Activated naive CD4-positive, alpha-beta T cell treated with anti-CD3 and anti-CD28 coated beads for 36 hours (primary cell): ENCODE results near the gene ZNF562. TPM values are rescaled to one million over a fixed set of nuclear protein-coding genes. Genes with fewer than 3 reads are reported as not detected.

ENCODE experiments used
- CTCF ChIA-PET: fragments of 350-600 bp; sonication (Branson Sonifier 250); formaldehyde crosslinking; loops from one replicate; lab custom pipeline; 2021; ENCODE audit warnings: antibody characterized with exemption; lab: Charles Lee
- DNase-seq: peaks from one replicate; pipeline ENCODE4 v3.0.0-alpha.2; 2020
- H3K27ac Mint-ChIP-seq: one replicate; pipeline ENCODE4 v1.8.0; 2021; ENCODE audit warnings: mild to moderate bottlenecking, mixed read lengths
- H3K27me3 Mint-ChIP-seq: one replicate; pipeline ENCODE4 v1.8.0; 2021; ENCODE audit warnings: low read depth, mixed read lengths
- H3K36me3 Mint-ChIP-seq: one replicate; pipeline ENCODE4 v1.8.0; 2021; ENCODE audit warnings: low read depth, mixed read lengths
- H3K4me1 Mint-ChIP-seq: one replicate; pipeline ENCODE4 v1.8.0; 2021; ENCODE audit warnings: low read depth, mixed read lengths
- H3K4me3 Mint-ChIP-seq: one replicate; pipeline ENCODE4 v1.8.0; 2021; ENCODE audit warnings: mild to moderate bottlenecking, moderate library complexity, mixed read lengths
- H3K9me3 Mint-ChIP-seq: one replicate; pipeline ENCODE4 v1.8.0; 2021; ENCODE audit warnings: mixed read lengths
- intact Hi-C: fragments of 100-400 bp; cut with micrococcal nuclease; formaldehyde crosslinking; loops from one replicate; pipeline ENCODE4 v1.15.1; 2023
- total RNA-seq, 2 experiments: library from RNA; stranded (reverse); gene quantifications; one replicate each; pipeline ENCODE4 v1.2.3, GENCODE V29; 2021

ZNF562 gene
- total RNA-seq, 2 experiments from 2014 or later = 20.1 to 21.9 TPM

- Mint-ChIP-seq H3K27ac (no peak overlapping the region), H3K9me3 (peaks cover 6% of the 10 kb centered on the region), H3K4me3 (no peak overlapping the region), H3K27me3 (no peaks in the 10 kb centered on the region), H3K4me1 (no peaks in the 10 kb centered on the region), H3K36me3 (peaks cover 30% of the 10 kb centered on the region)
- CTCF ChIA-PET = no interaction called here
- DNase-seq = no peak
- intact Hi-C loops = no loop called here
Measured at GRCh38 chr19:9636018-9636417, 38.9 kb downstream of the ZNF562 start.

GRCh38 chr19:9627856-9628255 is 47.0 kb downstream of the ZNF562 start:
- intact Hi-C loops = loop anchor here (5.0 kb wide), 2 partner anchors 374 to 421 kb away; no protein-coding TSS in a partner anchor
- no peak overlapping the region for H3K27ac Mint-ChIP-seq
- peaks cover 10% of the 10 kb centered on the region for H3K36me3 Mint-ChIP-seq
- H3K27me3 Mint-ChIP-seq = no peaks in the 10 kb centered on the region
- H3K4me3 Mint-ChIP-seq = no peak overlapping the region
- CTCF ChIA-PET = interaction anchor here (0.7 to 1.2 kb wide), 2 partner anchors 166 to 171 kb away, joined by 3 to 4 read pairs; no protein-coding TSS in a partner anchor
- H3K4me1 Mint-ChIP-seq = no peaks in the 10 kb centered on the region
- no peaks in the 10 kb centered on the region for H3K9me3 Mint-ChIP-seq
- DNase-seq = no peak

- intact Hi-C loops = loop anchor here (5.0 kb wide), 2 partner anchors 290 to 790 kb away; partner anchors contain the start of genes MBD3L1 and ZNF558
Measured at GRCh38 chr19:9622531-9622930, 52.4 kb downstream of the ZNF562 start.

GRCh38 chr19:9621156-9622037 is 53.5 kb downstream of the ZNF562 start, which contains the start of gene ZNF561:
Gene ZNF561, minus strand, starts transcription at chr19:9621232. Its CDS starts 1,776 bp downstream, at chr19:9619456.
- Mint-ChIP-seq H3K4me3 (peak within 1 kb of the TSS; percentile 98), H3K27me3 (no peaks in the 10 kb centered on the region), H3K4me1 (peaks cover 18% of the 10 kb centered on the region), H3K36me3 (peaks cover 35% of the 10 kb centered on the region), H3K27ac (peak within 1 kb of the TSS; percentile 99), H3K9me3 (no peaks in the 10 kb centered on the region)
- CTCF ChIA-PET = interaction anchor here (0.8 to 1.1 kb wide), 3 partner anchors 148 to 174 kb away, joined by 3 read pairs; partner anchors contain the start of gene ZNF846
- peak; percentile 90 for DNase-seq
- intact Hi-C loops = loop anchor here (1.0 to 5.0 kb wide), 6 partner anchors 35 to 789 kb away; partner anchors contain the start of genes MBD3L1, ZNF558 and ZNF846

More at GRCh38 chr19:9622531-9622930, 52.4 kb downstream of the ZNF562 start:
- CTCF ChIA-PET = interaction anchor here (1.1 to 1.2 kb wide), 3 partner anchors 36 to 173 kb away, joined by 3 to 4 read pairs (median 3); no protein-coding TSS in a partner anchor
- peak overlapping the region; percentile 33 for H3K4me3 Mint-ChIP-seq
- H3K36me3 Mint-ChIP-seq = peaks cover 28% of the 10 kb centered on the region
- DNase-seq = no peak
- peak overlapping the region; percentile 16 for H3K27ac Mint-ChIP-seq
- no peaks in the 10 kb centered on the region for H3K27me3 Mint-ChIP-seq
- H3K9me3 Mint-ChIP-seq = no peaks in the 10 kb centered on the region
- peaks cover 15% of the 10 kb centered on the region for H3K4me1 Mint-ChIP-seq

- DNase-seq = no peak
- no peaks in the 10 kb centered on the region for H3K9me3 Mint-ChIP-seq
- no peaks in the 10 kb centered on the region for H3K27me3 Mint-ChIP-seq
- CTCF ChIA-PET = no interaction called here
- peak overlapping the region; percentile 99 for H3K27ac Mint-ChIP-seq
- H3K36me3 Mint-ChIP-seq = peaks cover 40% of the 10 kb centered on the region
- peaks cover 21% of the 10 kb centered on the region for H3K4me1 Mint-ChIP-seq
- peak overlapping the region; percentile 98 for H3K4me3 Mint-ChIP-seq
- intact Hi-C loops = loop anchor here (1.0 to 5.0 kb wide), 6 partner anchors 34 to 788 kb away; partner anchors contain the start of genes MBD3L1, ZNF558 and ZNF846
Measured at GRCh38 chr19:9620842-9621155, 54.1 kb downstream of the ZNF562 start.

GRCh38 chr19:9615844-9616243 is 59.1 kb downstream of the ZNF562 start:
- intact Hi-C loops = loop anchor here (1.0 kb wide), 1 partner anchor 19 kb away; no protein-coding TSS in a partner anchor

GRCh38 chr19:9610484-9611113 is 64.3 kb downstream of the ZNF562 start:
- H3K27ac Mint-ChIP-seq = no peak overlapping the region
- H3K4me3 Mint-ChIP-seq = no peak overlapping the region
- peaks cover 85% of the 10 kb centered on the region for H3K36me3 Mint-ChIP-seq
- DNase-seq = no peak
- peaks cover 57% of the 10 kb centered on the region for H3K9me3 Mint-ChIP-seq
- H3K4me1 Mint-ChIP-seq = peaks cover under 1% of the 10 kb centered on the region
- intact Hi-C loops = no loop called here
- H3K27me3 Mint-ChIP-seq = no peaks in the 10 kb centered on the region
- CTCF ChIA-PET = no interaction called here

More at GRCh38 chr19:9615844-9616243, 59.1 kb downstream of the ZNF562 start:
- peak; percentile 26 for DNase-seq
- peaks cover 20% of the 10 kb centered on the region for H3K9me3 Mint-ChIP-seq
- peak overlapping the region; percentile 83 for H3K27ac Mint-ChIP-seq
- H3K36me3 Mint-ChIP-seq = peaks cover 81% of the 10 kb centered on the region
- H3K4me3 Mint-ChIP-seq = no peak overlapping the region
- H3K4me1 Mint-ChIP-seq = peaks cover 15% of the 10 kb centered on the region
- no peaks in the 10 kb centered on the region for H3K27me3 Mint-ChIP-seq
- CTCF ChIA-PET = interaction anchor here (0.8 kb wide), 1 partner anchor 14 kb away, joined by 3 read pairs; no protein-coding TSS in a partner anchor

- intact Hi-C loops = no loop called here
- Mint-ChIP-seq H3K27me3 (no peaks in the 10 kb centered on the region), H3K4me1 (no peaks in the 10 kb centered on the region), H3K9me3 (peaks cover 57% of the 10 kb centered on the region), H3K27ac (no peak overlapping the region), H3K36me3 (peaks cover 72% of the 10 kb centered on the region), H3K4me3 (no peak overlapping the region)
- no peak for DNase-seq
- CTCF ChIA-PET = interaction anchor here (0.6 kb wide), 1 partner anchor 100 kb away, joined by 3 read pairs; no protein-coding TSS in a partner anchor
Measured at GRCh38 chr19:9608912-9609311, 66.0 kb downstream of the ZNF562 start.

GRCh38 chr19:9597027-9597426 is 77.9 kb downstream of the ZNF562 start:
- no peak overlapping the region for H3K4me3 Mint-ChIP-seq

More at GRCh38 chr19:9597027-9597426, 77.9 kb downstream of the ZNF562 start:
- H3K27me3 Mint-ChIP-seq = peaks cover 4% of the 10 kb centered on the region
- H3K4me1 Mint-ChIP-seq = peaks cover 3% of the 10 kb centered on the region
- peaks cover 12% of the 10 kb centered on the region for H3K36me3 Mint-ChIP-seq
- CTCF ChIA-PET = no interaction called here
- intact Hi-C loops = loop anchor here (1.0 kb wide), 1 partner anchor 19 kb away; no protein-coding TSS in a partner anchor
- peak overlapping the region; percentile 63 for H3K27ac Mint-ChIP-seq
- peaks cover 19% of the 10 kb centered on the region for H3K9me3 Mint-ChIP-seq
- no peak for DNase-seq

Other genes starting within 250 kb of the ZNF562 start
- 10 to 100 TPM; 19.7 to 21.9 TPM for gene ZNF266, start 239.5 kb downstream of the ZNF562 start, total RNA-seq
- under 1 TPM in 1 of 2 experiments, not detected in 1; 0.12 TPM for gene ZNF560, start 176.5 kb downstream of the ZNF562 start, total RNA-seq
- gene ZNF426, start 136.5 kb downstream of the ZNF562 start, total RNA-seq = 10 to 100 TPM; 11.2 to 12.3 TPM
- 10 to 100 TPM; 57.1 to 60.1 TPM for gene ZNF121, start 90.6 kb downstream of the ZNF562 start, total RNA-seq
- 10 to 100 TPM; 28.7 to 29.4 TPM for gene ZNF561, start 53.9 kb downstream of the ZNF562 start, total RNA-seq
- gene ZNF846, start 93.6 kb upstream of the ZNF562 start, total RNA-seq = 1 to 10 TPM; 2.0 to 3.5 TPM
- 10 to 100 TPM; 17.5 to 19.8 TPM for gene FBXL12, start 144.0 kb upstream of the ZNF562 start, total RNA-seq
- 100 to 1,000 TPM; 287 to 298 TPM for gene UBL5, start 152.8 kb upstream of the ZNF562 start, total RNA-seq
- gene PIN1, start 160.2 kb upstream of the ZNF562 start, total RNA-seq = 10 to 100 TPM; 84.5 to 88.1 TPM